ENCODE results near the gene SSPN.

Gene SSPN

DNA sequence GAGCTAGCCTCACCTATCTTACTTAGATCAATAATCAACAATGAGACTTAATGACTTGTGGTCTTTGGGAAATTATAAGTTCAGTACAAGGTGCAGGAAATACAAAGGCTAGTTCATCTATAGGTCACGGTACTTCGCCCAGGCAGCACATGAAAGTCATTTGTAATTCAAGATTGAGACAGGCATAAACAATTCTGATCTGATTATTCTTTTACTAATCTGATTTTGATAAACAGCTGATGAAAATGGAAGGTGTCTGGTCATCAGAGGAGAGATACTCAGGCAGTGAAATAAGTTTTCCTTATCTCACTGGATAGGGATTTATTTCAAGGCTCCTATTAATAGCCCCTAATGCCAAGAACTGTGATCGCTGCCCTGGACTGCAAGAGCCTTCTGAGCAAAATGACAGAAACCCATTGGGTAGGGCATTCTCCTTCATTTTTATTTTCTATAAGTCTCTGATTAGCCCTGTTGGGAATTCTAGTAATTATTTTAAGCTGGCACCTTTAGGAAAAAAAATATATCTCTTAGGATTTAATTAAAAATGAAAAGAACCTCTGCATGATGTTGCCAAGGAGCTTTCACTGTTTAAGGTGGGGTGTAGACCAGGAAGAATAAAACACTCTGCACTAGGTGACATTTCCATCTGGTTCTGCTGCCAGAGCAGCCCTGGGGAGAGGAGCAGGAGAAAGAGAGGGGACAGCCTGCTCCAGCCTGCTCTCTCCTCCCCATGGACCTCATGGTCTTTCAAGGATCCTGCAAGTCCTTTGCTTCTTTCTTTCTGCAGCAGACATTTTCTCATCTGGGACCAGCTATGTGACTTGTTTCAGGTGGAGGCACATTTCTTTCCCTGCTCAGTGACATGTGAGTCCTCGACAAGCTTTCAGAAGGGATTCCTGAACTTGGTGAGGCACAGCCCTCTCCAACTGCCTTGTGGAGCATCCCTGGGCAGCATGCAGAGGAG, 44.8 kb downstream of the SSPN start:
- TF ChIP-seq, protein P1, sequence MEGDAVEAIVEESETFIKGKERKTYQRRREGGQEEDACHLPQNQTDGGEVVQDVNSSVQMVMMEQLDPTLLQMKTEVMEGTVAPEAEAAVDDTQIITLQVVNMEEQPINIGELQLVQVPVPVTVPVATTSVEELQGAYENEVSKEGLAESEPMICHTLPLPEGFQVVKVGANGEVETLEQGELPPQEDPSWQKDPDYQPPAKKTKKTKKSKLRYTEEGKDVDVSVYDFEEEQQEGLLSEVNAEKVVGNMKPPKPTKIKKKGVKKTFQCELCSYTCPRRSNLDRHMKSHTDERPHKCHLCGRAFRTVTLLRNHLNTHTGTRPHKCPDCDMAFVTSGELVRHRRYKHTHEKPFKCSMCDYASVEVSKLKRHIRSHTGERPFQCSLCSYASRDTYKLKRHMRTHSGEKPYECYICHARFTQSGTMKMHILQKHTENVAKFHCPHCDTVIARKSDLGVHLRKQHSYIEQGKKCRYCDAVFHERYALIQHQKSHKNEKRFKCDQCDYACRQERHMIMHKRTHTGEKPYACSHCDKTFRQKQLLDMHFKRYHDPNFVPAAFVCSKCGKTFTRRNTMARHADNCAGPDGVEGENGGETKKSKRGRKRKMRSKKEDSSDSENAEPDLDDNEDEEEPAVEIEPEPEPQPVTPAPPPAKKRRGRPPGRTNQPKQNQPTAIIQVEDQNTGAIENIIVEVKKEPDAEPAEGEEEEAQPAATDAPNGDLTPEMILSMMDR (conservative IDR thresholded peaks at IDR 0.05) = no peak
- no peak overlapping the region for H3K27ac ChIP-seq

DNA sequence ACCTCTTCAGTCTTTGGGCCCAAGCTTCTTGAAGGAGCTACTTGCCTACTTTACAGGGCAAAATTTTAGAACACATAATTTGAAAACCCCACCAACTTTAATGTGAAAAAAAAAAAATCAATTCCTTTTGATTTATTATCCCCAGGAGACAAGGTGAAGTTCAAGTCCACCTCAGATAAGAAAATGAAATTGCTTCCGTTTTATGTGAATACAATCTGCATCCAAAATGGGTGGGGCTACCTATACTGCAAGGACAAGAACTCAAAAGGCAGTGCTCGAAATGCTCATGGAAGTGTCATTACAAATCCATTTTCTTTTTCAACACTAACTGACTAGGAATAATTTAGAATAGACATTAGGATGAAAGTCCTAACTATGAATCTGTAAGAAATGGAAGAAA, 45.7 kb downstream of the SSPN start:
- H3K27ac ChIP-seq = no peak overlapping the region
- TF ChIP-seq, protein P1 (conservative IDR thresholded peaks at IDR 0.05) = no peak

DNA sequence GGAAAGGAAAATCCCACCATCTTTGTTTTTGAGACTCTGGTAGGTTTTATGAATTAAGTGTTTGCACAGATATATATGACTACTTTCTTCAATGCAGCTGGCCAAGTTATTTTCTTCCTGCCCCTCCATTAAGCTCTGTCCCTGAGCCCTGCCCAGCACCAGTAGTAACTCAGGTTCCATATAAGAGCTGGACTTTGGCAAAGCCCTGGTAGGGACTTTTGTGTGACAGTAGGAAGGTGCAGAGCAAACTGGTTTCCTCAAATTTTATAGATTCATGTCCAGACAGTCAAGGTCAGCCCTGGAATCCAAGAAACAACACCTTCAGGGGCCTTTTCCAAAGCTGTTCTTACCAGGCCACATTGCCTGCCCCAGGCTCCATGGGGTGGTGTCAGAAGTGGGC, 47.3 kb downstream of the SSPN start:
- H3K27ac ChIP-seq = no peak overlapping the region
- TF ChIP-seq, protein P1 (conservative IDR thresholded peaks at IDR 0.05) = no peak

DNA sequence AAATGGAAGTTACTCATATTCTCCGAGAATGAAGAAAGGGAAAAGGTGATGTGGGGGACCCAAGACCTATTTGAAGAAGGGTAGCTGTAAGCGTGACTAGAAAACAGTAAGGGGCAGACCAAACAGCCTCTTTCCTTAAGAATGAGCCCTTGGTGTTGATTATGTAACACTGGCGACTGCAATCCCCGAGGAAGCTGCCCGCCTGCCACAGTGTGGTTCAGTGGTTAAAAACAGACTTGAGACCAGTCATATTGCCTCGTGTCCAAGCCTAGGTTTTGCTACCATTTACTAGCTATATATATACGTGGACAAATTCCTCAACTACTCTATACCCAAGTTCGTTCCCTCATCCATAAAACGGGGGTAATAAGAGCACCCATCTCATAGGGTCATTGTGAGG, 49.1 kb downstream of the SSPN start:
- H3K27ac ChIP-seq = no peak overlapping the region
- TF ChIP-seq, protein P1 (conservative IDR thresholded peaks at IDR 0.05) = no peak

DNA sequence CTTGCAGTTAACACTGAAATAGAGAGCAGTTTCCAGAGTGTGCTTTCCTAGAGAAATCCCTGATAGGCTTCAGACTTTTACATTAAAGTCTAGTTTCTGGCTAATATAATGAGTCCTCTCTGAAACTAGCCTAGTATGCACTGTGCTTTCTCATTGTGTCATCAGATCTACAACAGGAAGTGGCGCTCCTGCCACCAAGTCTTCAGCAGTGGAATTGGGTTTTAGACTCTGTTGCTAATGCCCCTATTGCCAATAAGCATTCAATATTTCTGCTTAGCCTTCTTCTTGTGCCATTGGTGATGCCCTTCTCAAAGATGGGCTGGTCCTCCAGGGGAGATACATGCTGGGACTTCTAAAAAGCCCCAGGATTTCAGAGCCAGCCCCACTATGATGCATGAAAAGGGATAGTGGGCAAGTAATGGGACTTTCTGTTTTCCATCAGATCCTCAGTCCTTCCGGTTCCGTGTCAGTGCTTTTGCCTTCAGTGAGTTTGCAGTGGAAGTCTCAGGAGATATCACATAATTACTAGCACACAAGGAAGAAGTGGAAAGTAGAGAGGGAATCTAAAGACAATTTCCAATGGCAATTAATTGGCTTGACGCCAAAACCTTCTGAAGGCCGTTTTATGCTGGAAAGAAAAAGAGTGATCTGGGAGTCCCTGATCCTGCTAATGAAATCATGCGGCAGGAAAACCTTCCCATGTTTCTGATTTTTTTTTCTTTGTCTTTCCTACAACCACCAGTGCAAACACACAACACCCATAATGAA, 50.0 kb downstream of the SSPN start:
- TF ChIP-seq, protein P1 (conservative IDR thresholded peaks at IDR 0.05) = no peak
- H3K27ac ChIP-seq = no peak overlapping the region

DNA sequence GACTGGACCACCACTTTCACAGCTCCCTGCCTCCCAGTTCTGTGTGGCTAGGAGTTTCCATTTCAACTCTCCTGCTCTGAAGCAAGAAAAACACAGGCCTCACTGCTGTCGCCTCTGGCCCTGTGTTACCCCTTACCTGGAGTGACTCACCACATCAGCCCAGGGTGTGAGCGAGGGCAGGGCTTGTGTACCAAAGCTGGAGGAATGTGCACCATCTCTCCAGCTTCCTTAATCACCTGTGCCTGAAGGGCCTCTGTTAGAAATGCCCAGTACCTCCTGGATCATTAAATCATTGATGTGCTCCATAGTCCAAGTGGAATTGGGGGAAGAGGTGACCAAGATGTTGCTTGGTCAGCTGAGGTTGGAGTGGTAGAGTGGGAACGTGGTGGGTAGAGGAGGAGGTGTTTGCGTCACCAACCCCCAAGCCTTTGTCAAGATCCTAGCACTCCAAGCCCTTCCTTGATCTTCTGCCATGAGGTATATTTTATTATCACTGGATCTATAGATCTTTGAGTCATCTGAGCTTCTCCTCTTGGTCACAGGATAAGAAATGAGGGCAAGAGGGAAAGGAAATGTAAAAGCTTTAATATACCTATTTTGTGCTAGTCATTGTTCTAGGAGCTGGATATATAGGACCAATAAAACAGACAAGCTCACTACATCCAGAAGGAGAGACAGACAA, 51.3 kb downstream of the SSPN start:
- no peak overlapping the region for H3K27ac ChIP-seq

More for the DNA sequence above, 51.3 kb downstream of the SSPN start:
- TF ChIP-seq, protein P1 (conservative IDR thresholded peaks at IDR 0.05) = no peak
